HL-60 (cell line): ENCODE results near the gene SH3PXD2A.

Source experiments
- DNase-seq, 2 experiments: peaks; one replicate each; pipeline ENCODE4 v3.0.0-alpha.2; 2010 to 2020; ENCODE audit warnings: low read depth in 1 of 2, low spot score in 1 of 2
- H3K27ac ChIP-seq: fragments of 250-450 bp; sonication (Bioruptor Pico); replicated peaks from 2 replicates; pipeline ENCODE4 v1.5.1; 2020; ENCODE audit warnings: mild to moderate bottlenecking, moderate library complexity
- H3K27me3 ChIP-seq: fragments of 250-450 bp; sonication (Bioruptor Pico); 2 replicates; pipeline ENCODE4 v1.5.1; 2021; ENCODE audit warnings: mild to moderate bottlenecking, moderate library complexity; ENCODE audit not compliant: insufficient read depth, poor library complexity, severe bottlenecking
- H3K4me3 ChIP-seq: replicated peaks from 2 replicates; pipeline ENCODE4 v1.5.1; 2011; ENCODE audit warnings: mild to moderate bottlenecking, control low read depth, low read length; ENCODE audit not compliant: insufficient read depth
- CTCF ChIP-seq: IDR thresholded peaks from one replicate; pipeline ENCODE4 v1.5.1; 2011; ENCODE audit warnings: low read length, control low read depth, inconsistent platforms; ENCODE audit not compliant: insufficient read depth
- GABPA ChIP-seq: IDR thresholded peaks from 2 replicates; pipeline ENCODE4 v1.6.1; 2012; ENCODE audit warnings: low read depth
- POLR2AphosphoS5 ChIP-seq: IDR thresholded peaks from 2 replicates; pipeline ENCODE4 v1.6.1; 2012; ENCODE audit warnings: low read depth
- REST ChIP-seq: IDR thresholded peaks from 2 replicates; pipeline ENCODE4 v1.6.1; 2012; ENCODE audit warnings: low read depth; ENCODE audit not compliant: insufficient replicate concordance
- SPI1 ChIP-seq: IDR thresholded peaks from 2 replicates; pipeline ENCODE4 v1.6.1; 2012; ENCODE audit warnings: low read depth, mild to moderate bottlenecking, borderline replicate concordance

Gene SH3PXD2A

GRCh38 chr10:103576862-103577261 lies 278.5 kb downstream of the SH3PXD2A start:
- Histone ChIP-seq H3K27ac (no peak overlapping the region), H3K4me3 (no peak overlapping the region), H3K27me3 (no peaks in the 10 kb centered on the region)
- TF ChIP-seq REST, result no peak
- no peak for TF ChIP-seq CTCF
- no peak for TF ChIP-seq POLR2AphosphoS5
- DNase-seq, result no peak

- no peak for DNase-seq
- no peak overlapping the region for H3K27ac ChIP-seq
- H3K4me3 ChIP-seq, result no peak overlapping the region
- no peak for TF ChIP-seq CTCF
- no peak for TF ChIP-seq POLR2AphosphoS5
- no peak for TF ChIP-seq REST
- no peak for TF ChIP-seq SPI1
- no peak for TF ChIP-seq GABPA
- no peaks in the 10 kb centered on the region for H3K27me3 ChIP-seq
These were observed 279.3 kb downstream of the SH3PXD2A start for GRCh38 chr10:103576076-103576471.

- Histone ChIP-seq H3K4me3 (no peak overlapping the region), H3K27ac (no peak overlapping the region)
- DNase-seq, result no peak
These were observed 279.8 kb downstream of the SH3PXD2A start for GRCh38 chr10:103575416-103576075.

More at GRCh38 chr10:103575416-103576075, 279.8 kb downstream of the SH3PXD2A start:
- TF ChIP-seq POLR2AphosphoS5 (no peak), SPI1 (no peak), GABPA (no peak), CTCF (no peak), REST (no peak)
- no peaks in the 10 kb centered on the region for H3K27me3 ChIP-seq
